GM18873 (cell line): ENCODE results near the gene CGNL1.
A peak's percentile ranks its signal among the peaks of the same experiment; 100 is the strongest.

Experiments
- ATAC-seq: cut with Tn5 transposase; IDR thresholded peaks from one replicate; pipeline ENCODE4 v1.9.1; 2021; ENCODE audit warnings: mild to moderate bottlenecking, moderate library complexity, moderate number of reproducible peaks; ENCODE audit not compliant: unreplicated experiment, low FRiP score

CGNL1 gene

GRCh38 chr15:57418635-57419034, 42.3 kb downstream of the CGNL1 start:
- ATAC-seq, result no peak

GRCh38 chr15:57419335-57419734, 43.0 kb downstream of the CGNL1 start:
- ATAC-seq, result no peak

GRCh38 chr15:57421110-57421509, 44.8 kb downstream of the CGNL1 start:
- ATAC-seq, result no peak

GRCh38 chr15:57421551-57421950, 45.2 kb downstream of the CGNL1 start:
- no peak for ATAC-seq

GRCh38 chr15:57422113-57422754, 45.9 kb downstream of the CGNL1 start:
- ATAC-seq, result peak; percentile 91

GRCh38 chr15:57423599-57424140, 47.4 kb downstream of the CGNL1 start:
- no peak for ATAC-seq

- ATAC-seq, result no peak
These were observed 48.5 kb downstream of the CGNL1 start for GRCh38 chr15:57424628-57425405.

- ATAC-seq, result no peak
These were observed 49.5 kb downstream of the CGNL1 start for GRCh38 chr15:57425842-57426241.

DNA sequence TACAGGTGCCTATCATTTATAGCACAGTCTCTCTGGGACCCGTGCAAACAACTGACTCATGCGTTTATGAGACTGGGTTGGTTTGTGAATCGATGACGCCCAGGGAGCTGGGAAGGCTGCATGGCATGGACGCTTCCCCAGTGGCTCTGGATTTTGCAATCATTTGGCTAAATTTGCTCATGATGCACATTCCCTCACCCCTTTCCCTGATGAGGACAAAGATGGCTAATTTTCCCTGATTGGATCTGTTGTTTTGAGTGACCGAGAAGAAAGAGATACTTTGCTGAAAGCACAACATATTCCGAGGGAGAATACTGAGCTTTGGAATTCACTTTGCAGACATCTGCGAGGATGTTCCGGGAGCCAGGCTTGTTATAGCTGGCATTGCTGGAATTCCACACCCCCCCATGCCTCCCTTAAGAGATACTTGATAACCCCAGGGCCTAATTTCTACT, 51.1 kb downstream of the CGNL1 start:
- ATAC-seq, result no peak

DNA sequence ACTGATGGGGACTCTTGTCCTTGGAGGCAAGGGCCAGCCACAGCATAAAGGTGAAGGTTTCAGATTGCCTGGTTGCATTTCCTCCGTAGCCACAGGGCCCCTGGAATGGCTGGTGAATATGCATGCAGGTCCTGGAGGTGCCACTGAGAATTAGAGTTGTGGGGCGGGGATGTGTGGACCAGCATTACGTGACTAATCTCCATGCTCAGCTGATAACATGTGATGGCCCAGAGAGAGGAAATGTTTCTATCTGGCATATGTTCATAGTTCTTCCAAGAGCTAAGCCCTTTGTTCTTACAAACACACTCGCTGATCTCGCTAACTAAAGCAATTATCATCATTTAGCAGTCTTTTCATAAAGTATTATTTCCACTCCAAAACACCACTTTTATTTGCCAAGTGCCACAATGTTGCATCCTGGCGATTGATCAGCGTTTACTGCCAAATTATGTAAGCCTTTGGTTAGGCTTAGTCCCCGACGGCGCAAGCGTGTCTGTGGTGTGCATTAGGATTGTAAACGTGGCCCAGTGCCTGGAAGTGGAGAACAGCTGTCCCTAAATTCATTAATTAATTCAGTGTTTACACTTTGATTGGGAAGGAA, 55.9 kb downstream of the CGNL1 start:
- no peak for ATAC-seq

- no peak for ATAC-seq
These were observed 59.9 kb downstream of the CGNL1 start for GRCh38 chr15:57436166-57436565.

DNA sequence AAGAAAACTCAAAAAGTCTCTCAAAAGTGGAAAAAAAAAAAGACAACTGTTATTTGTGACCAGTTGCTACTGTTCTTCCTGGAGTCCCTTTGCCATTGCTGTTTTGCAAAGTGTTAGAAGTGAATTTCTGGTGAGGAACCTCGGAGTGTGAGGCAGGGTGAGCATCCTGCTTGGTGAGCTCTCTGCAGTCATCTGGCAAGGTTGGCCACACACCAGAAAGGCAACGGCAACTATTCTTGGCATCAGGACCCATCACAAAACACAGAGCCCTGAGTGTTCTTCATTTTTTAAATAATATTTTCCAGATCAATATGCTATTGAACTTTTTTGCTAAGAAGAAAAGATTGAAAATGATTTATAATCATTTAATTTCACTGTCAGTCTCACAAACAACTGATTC, 60.7 kb downstream of the CGNL1 start:
- no peak for ATAC-seq

DNA sequence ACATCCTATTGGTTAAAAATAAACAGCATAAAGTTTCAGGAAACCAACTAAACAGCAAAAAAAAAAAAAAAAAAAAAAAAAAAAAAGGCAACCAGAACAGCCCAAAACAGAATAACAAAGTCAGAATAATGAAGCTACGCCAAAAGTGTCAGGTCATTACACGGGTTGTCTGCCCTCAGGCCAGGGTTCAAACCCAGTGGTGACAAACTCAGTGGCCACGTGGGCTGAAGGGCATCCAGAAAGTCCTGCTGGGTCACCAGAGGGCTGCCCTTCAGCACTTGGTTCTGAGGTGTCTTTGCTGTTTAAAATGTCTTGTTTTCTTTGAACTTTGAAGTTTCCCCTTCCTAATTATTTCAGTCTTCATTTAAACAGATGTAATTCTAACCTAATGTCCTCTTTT, 61.3 kb downstream of the CGNL1 start:
- no peak for ATAC-seq

GRCh38 chr15:57438166-57438565, 61.9 kb downstream of the CGNL1 start:
- no peak for ATAC-seq

- no peak for ATAC-seq
These were observed 63.1 kb downstream of the CGNL1 start for GRCh38 chr15:57439128-57440027.

GRCh38 chr15:57440167-57440566, 63.9 kb downstream of the CGNL1 start:
- no peak for ATAC-seq

DNA sequence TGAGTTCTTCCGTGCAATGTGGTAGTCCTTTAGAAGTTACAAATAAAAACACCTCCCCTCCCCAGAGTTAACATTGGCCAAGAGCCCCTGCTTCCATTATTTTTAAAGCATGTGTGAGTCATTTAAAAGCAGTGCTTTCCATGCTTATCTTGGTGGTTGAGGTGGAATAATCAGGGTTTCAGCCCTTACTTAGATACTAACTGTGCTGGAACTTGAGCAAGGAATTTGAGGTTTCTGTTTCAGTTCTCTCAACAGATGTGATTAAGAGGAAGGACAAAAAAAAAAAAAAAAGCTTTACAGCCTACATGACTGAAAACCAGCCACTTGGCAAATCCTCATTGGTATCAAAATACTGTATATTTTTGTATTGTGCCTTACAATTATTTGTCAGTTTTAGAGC, 64.5 kb downstream of the CGNL1 start:
- no peak for ATAC-seq

DNA sequence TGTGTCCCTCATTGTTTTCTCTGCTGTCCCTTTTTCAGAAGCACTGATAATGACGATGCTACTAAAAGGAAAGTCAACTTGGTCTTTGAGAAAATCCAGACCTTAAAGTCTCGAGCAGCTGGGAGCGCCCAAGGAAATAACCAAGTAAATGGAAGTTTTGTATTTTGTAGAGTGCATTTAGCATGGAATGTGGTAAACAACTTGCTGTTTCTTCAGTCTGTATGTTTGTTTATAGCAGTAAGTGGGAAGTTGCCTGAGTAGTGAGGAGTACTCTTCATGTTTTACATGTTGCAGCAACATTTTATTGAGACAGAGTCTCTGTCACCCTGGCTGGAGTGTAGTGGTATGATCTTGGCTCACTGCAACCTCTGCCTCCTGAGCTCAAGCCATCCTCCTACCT, 66.0 kb downstream of the CGNL1 start:
- no peak for ATAC-seq

DNA sequence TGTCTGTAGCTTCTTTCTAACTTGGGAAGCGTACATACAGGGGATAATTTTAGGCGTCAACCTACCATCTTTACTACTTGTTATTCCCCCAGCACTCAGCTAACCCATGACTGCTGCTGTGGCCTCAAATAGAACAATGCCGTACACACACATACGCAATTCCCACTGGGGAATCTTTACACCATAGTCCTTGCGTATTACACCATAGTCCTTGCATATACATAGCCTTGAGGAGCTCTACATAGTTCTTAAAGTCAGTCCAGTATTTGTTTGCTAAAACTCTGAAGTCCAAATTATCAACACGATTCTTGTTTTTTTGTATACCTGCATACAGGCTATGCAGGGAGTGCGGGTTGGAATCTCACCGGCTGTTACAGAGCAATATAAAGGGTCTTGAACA, 67.2 kb downstream of the CGNL1 start:
- no peak for ATAC-seq

- no peak for ATAC-seq
These were observed 68.7 kb downstream of the CGNL1 start for GRCh38 chr15:57444877-57445513.
